Stimulated activated CD4-positive, alpha-beta T cell treated with anti-CD3 and anti-CD28 coated beads, Interleukin-4, amount 100 ng/mL, for 1 hour (primary cell): ENCODE measurements around the gene KLHL14.

ENCODE experiments used
- DNase-seq: peaks from one replicate; pipeline ENCODE4 v3.0.0-alpha.2; 2020

The KLHL14 gene

DNA sequence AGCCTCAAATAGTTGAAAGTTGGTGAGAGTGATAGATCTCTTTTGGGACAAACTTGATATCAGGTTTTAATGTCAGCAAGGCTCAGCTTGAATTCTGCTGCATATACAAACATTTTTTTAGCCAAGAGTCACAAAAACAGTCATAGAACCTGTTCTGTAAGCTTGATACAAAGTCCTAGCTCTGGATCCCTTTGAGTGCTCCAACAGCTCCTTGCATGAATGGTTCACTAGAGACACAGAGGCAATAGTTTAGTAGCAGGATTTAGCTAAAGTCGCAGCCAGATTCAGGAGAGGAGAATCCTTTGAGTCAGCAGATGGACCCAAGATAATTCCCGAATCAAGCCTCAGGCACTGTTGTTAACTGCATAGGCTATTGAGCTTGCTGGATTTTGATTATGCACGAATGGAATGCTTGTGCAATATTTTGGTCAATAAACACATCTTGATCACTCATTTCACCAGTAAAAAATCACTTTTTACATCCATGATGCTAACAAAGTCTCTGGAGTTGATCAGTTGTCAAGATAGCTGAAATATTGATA lies 148.6 kb downstream of the KLHL14 start:
- DNase-seq, result no peak

DNA sequence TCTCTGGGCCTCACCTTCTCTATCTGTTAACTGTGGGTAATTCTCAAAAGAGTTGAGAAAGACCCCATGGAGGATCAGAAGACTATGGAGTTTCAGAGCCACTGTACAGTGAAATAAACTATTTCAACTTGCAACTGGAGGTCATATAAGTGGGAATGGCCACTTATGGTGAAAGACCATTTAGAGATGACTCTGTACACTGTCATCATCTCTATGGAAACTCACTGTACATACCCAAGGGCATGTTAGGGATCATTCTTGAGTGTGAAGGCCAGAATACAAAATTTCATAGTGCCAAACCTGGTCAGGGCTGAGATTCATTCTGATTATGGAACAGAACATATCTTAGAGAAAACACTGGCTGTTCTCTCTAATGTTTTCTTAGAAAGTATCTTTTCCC lies 149.3 kb downstream of the KLHL14 start:
- no peak for DNase-seq
